ENCODE results near the gene GFOD2.

DNA sequence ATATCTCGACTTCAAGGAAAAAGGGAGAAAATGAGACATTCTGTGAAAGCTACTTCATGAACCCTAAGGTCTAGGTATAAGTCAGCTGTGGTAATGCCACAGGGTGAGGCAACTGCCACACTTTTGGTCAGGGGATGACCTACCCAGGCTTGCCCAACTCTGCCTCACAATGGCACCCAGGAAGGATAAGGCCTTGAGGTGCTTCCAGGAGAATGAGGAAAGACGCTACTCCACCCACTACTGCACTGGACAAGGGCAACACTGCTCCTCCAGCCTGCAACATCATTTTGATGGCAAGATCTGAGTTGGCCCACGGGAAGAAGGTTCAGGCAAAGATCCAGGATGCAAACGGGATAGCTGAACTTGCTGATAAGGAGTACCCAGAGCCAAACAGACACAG lies 22.0 kb upstream of the GFOD2 start:
- TF ChIP-seq, protein P1, sequence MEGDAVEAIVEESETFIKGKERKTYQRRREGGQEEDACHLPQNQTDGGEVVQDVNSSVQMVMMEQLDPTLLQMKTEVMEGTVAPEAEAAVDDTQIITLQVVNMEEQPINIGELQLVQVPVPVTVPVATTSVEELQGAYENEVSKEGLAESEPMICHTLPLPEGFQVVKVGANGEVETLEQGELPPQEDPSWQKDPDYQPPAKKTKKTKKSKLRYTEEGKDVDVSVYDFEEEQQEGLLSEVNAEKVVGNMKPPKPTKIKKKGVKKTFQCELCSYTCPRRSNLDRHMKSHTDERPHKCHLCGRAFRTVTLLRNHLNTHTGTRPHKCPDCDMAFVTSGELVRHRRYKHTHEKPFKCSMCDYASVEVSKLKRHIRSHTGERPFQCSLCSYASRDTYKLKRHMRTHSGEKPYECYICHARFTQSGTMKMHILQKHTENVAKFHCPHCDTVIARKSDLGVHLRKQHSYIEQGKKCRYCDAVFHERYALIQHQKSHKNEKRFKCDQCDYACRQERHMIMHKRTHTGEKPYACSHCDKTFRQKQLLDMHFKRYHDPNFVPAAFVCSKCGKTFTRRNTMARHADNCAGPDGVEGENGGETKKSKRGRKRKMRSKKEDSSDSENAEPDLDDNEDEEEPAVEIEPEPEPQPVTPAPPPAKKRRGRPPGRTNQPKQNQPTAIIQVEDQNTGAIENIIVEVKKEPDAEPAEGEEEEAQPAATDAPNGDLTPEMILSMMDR (IDR thresholded peaks at IDR 0.05; ENCODE audit: extremely low read depth in 1 of 2, insufficient read depth in 1 of 2, low read depth in 1 of 2, low read length in 2 of 2), result no peak
- no peak for TF ChIP-seq EZH2 (IDR thresholded peaks at IDR 0.05; ENCODE audit: borderline replicate concordance, low read depth, low read length, severe bottlenecking)
- no peak for TF ChIP-seq JUN (IDR thresholded peaks at IDR 0.05; ENCODE audit: borderline replicate concordance, insufficient read depth, insufficient read length, low read depth)
- TF ChIP-seq POLR2A (IDR thresholded peaks at IDR 0.05; ENCODE audit: low read depth, low read length), result no peak
- no peak for TF ChIP-seq FOS (IDR thresholded peaks at IDR 0.05; ENCODE audit: borderline replicate concordance, insufficient read depth, low read length)
